Neural cell (in vitro differentiated cells): Measurements from ENCODE around the gene KL.

ENCODE experiments used
- EP300 ChIP-seq: fragments of 450-650 bp; conservative IDR thresholded peaks from 2 replicates; pipeline ENCODE4 v1.6.1; 2014; ENCODE audit warnings: antibody characterized with exemption, mild to moderate bottlenecking, moderate library complexity; ENCODE audit not compliant: poor library complexity, severe bottlenecking
- EZH2 ChIP-seq: fragments of 200-600, 300-800 bp; shearing (Covaris generic), sonication (generic); IDR thresholded peaks from 2 replicates; pipeline ENCODE4 v1.6.1; 2014; ENCODE audit warnings: antibody characterized with exemption, low read length, borderline replicate concordance, mild to moderate bottlenecking; ENCODE audit not compliant: insufficient read depth, poor library complexity, severe bottlenecking
- POLR2AphosphoS5 ChIP-seq: IDR thresholded peaks from 2 replicates; pipeline ENCODE4 v1.6.1; 2012
- RAD21 ChIP-seq: fragments of 450-650 bp; conservative IDR thresholded peaks from 2 replicates; pipeline ENCODE4 v1.6.1; 2014; ENCODE audit warnings: antibody characterized with exemption, mild to moderate bottlenecking, moderate library complexity
- SMC3 ChIP-seq: fragments of 450-650 bp; conservative IDR thresholded peaks from 2 replicates; pipeline ENCODE4 v1.6.1; 2014; ENCODE audit warnings: antibody characterized with exemption, mild to moderate bottlenecking, moderate library complexity; ENCODE audit not compliant: poor library complexity
- TF ChIP-seq, protein P1 (sequence below): fragments of 450-650 bp; IDR thresholded peaks from 2 replicates; pipeline ENCODE4 v1.5.1; 2014; ENCODE audit warnings: antibody characterized with exemption, mild to moderate bottlenecking, moderate library complexity; ENCODE audit not compliant: poor library complexity, severe bottlenecking
- TF ChIP-seq, protein P2 (sequence below): IDR thresholded peaks from 2 replicates; pipeline ENCODE4 v1.6.1; 2012; ENCODE audit warnings: borderline replicate concordance

- TF ChIP-seq, protein P1, sequence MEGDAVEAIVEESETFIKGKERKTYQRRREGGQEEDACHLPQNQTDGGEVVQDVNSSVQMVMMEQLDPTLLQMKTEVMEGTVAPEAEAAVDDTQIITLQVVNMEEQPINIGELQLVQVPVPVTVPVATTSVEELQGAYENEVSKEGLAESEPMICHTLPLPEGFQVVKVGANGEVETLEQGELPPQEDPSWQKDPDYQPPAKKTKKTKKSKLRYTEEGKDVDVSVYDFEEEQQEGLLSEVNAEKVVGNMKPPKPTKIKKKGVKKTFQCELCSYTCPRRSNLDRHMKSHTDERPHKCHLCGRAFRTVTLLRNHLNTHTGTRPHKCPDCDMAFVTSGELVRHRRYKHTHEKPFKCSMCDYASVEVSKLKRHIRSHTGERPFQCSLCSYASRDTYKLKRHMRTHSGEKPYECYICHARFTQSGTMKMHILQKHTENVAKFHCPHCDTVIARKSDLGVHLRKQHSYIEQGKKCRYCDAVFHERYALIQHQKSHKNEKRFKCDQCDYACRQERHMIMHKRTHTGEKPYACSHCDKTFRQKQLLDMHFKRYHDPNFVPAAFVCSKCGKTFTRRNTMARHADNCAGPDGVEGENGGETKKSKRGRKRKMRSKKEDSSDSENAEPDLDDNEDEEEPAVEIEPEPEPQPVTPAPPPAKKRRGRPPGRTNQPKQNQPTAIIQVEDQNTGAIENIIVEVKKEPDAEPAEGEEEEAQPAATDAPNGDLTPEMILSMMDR, result no peak
- no peak for TF ChIP-seq EZH2
- no peak for TF ChIP-seq SMC3
- TF ChIP-seq POLR2AphosphoS5, result no peak
- TF ChIP-seq, protein P2, sequence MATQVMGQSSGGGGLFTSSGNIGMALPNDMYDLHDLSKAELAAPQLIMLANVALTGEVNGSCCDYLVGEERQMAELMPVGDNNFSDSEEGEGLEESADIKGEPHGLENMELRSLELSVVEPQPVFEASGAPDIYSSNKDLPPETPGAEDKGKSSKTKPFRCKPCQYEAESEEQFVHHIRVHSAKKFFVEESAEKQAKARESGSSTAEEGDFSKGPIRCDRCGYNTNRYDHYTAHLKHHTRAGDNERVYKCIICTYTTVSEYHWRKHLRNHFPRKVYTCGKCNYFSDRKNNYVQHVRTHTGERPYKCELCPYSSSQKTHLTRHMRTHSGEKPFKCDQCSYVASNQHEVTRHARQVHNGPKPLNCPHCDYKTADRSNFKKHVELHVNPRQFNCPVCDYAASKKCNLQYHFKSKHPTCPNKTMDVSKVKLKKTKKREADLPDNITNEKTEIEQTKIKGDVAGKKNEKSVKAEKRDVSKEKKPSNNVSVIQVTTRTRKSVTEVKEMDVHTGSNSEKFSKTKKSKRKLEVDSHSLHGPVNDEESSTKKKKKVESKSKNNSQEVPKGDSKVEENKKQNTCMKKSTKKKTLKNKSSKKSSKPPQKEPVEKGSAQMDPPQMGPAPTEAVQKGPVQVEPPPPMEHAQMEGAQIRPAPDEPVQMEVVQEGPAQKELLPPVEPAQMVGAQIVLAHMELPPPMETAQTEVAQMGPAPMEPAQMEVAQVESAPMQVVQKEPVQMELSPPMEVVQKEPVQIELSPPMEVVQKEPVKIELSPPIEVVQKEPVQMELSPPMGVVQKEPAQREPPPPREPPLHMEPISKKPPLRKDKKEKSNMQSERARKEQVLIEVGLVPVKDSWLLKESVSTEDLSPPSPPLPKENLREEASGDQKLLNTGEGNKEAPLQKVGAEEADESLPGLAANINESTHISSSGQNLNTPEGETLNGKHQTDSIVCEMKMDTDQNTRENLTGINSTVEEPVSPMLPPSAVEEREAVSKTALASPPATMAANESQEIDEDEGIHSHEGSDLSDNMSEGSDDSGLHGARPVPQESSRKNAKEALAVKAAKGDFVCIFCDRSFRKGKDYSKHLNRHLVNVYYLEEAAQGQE, result no peak
- TF ChIP-seq RAD21, result no peak
- TF ChIP-seq EP300, result no peak
These were observed 10.4 kb downstream of the KL start for GRCh38 chr13:33026489-33027152.
